IMR-90 (cell line): ENCODE measurements around the gene GRM6. TPM values are rescaled to one million over a fixed set of nuclear protein-coding genes. Genes with fewer than 3 reads are reported as not detected.

ENCODE experiments used
- ATAC-seq: fragments of 200-7000 bp; cut with Tn5 transposase; 2 replicates; pipeline ENCODE4 v1.9.1; 2020; ENCODE audit warnings: low read depth, mild to moderate bottlenecking, moderate library complexity
- BruUV-seq: library from RNA; stranded (reverse); fragments of 400-500 nt; replicated peaks from 2 replicates; lab custom pipeline; 2021; lab: Mats Ljungman, UMichigan
- CTCF ChIA-PET: fragments of 300-600 bp; formaldehyde crosslinking; extraction: SDS; loops from one replicate; lab custom pipeline; 2021; ENCODE audit warnings: antibody characterized with exemption; lab: Yijun Ruan, JAX
- POLR2A ChIA-PET: fragments of 300-600 bp; sonication (Branson Sonifier 250); formaldehyde crosslinking; loops from one replicate; lab custom pipeline; 2022; ENCODE audit warnings: antibody characterized with exemption; ENCODE audit not compliant: unreplicated experiment; lab: Charles Lee
- DNase-seq: peaks from one replicate; pipeline ENCODE4 v3.0.0; 2013
- H2AFZ ChIP-seq: replicated peaks from 2 replicates; pipeline ENCODE3; 2013; ENCODE audit warnings: low read length, mild to moderate bottlenecking; ENCODE audit not compliant: poor library complexity
- H2AK5ac ChIP-seq: 2 replicates; pipeline ENCODE4 v1.6.1; 2013; ENCODE audit warnings: low read depth, low read length, inconsistent platforms
- H2AK9ac ChIP-seq: replicated peaks from 2 replicates; pipeline ENCODE3; 2013; ENCODE audit warnings: mild to moderate bottlenecking, low read depth, low read length, moderate library complexity; ENCODE audit not compliant: poor library complexity
- H2BK120ac ChIP-seq: 2 replicates; pipeline ENCODE4 v1.6.1; 2013; ENCODE audit warnings: low read depth, low read length, inconsistent platforms
- H2BK15ac ChIP-seq: 3 replicates; pipeline ENCODE4 v1.6.1; 2013; ENCODE audit warnings: low read depth, low read length, inconsistent platforms
- H2BK20ac ChIP-seq: 2 replicates; pipeline ENCODE4 v1.6.1; 2013; ENCODE audit warnings: low read depth, mild to moderate bottlenecking, inconsistent platforms, low read length, moderate library complexity
- H2BK5ac ChIP-seq: 2 replicates; pipeline ENCODE4 v1.6.1; 2013; ENCODE audit warnings: mild to moderate bottlenecking, low read depth, low read length, inconsistent platforms; ENCODE audit not compliant: poor library complexity, severe bottlenecking
- H3K14ac ChIP-seq: replicated peaks from 2 replicates; pipeline ENCODE4 v1.6.1; 2013; ENCODE audit warnings: low read depth, low read length, inconsistent platforms
- H3K18ac ChIP-seq: 2 replicates; pipeline ENCODE4 v1.6.1; 2013; ENCODE audit warnings: low read depth, low read length, control low read depth
- H3K23ac ChIP-seq: 2 replicates; pipeline ENCODE4 v1.6.1; 2013; ENCODE audit warnings: low read depth, low read length, inconsistent platforms
- H3K27ac ChIP-seq: 2 replicates; pipeline ENCODE4 v1.5.1; 2013; ENCODE audit warnings: mild to moderate bottlenecking, control low read depth, low read length; ENCODE audit not compliant: insufficient read depth
- H3K27me3 ChIP-seq: 2 replicates; pipeline ENCODE4 v1.6.1; 2013; ENCODE audit warnings: low read length; ENCODE audit not compliant: control insufficient read depth, insufficient read depth
- H3K36me3 ChIP-seq: 2 replicates; pipeline ENCODE4 v1.6.1; 2013; ENCODE audit warnings: low read length, mixed read lengths; ENCODE audit not compliant: control insufficient read depth, insufficient read depth
- H3K4ac ChIP-seq: 2 replicates; pipeline ENCODE4 v1.6.1; 2013; ENCODE audit warnings: low read depth, low read length, inconsistent platforms
- H3K4me1 ChIP-seq: 2 replicates; pipeline ENCODE4 v1.6.1; 2013; ENCODE audit warnings: low read length, mixed read lengths; ENCODE audit not compliant: control insufficient read depth, insufficient read depth
- H3K4me2 ChIP-seq: 2 replicates; pipeline ENCODE4 v1.6.1; 2013; ENCODE audit warnings: low read depth, mild to moderate bottlenecking, control low read depth, low read length, moderate library complexity
- H3K4me3 ChIP-seq: 2 replicates; pipeline ENCODE4 v1.5.1; 2013; ENCODE audit warnings: low read depth, mild to moderate bottlenecking, control low read depth, low read length, moderate library complexity; ENCODE audit not compliant: insufficient read depth
- H3K56ac ChIP-seq: 2 replicates; pipeline ENCODE4 v1.6.1; 2013; ENCODE audit warnings: low read length, inconsistent platforms; ENCODE audit not compliant: insufficient read depth; ENCODE audit errors: extremely low read depth
- H3K79me1 ChIP-seq, 2 experiments: 2 replicates each; pipeline ENCODE4 v1.6.1; 2013; ENCODE audit warnings: low read length in 2 of 2, inconsistent platforms in 1 of 2, low read depth in 1 of 2
- H3K9ac ChIP-seq: 2 replicates; pipeline ENCODE4 v1.6.1; 2013; ENCODE audit warnings: low read depth, low read length, control low read depth
- H3K9me1 ChIP-seq: 2 replicates; pipeline ENCODE4 v1.6.1; 2013; ENCODE audit warnings: low read length, inconsistent platforms; ENCODE audit not compliant: insufficient read depth
- H3K9me3 ChIP-seq: 2 replicates; pipeline ENCODE4 v1.6.1; 2013; ENCODE audit warnings: low read length; ENCODE audit not compliant: control insufficient read depth, insufficient read depth
- H4K20me1 ChIP-seq: 2 replicates; pipeline ENCODE4 v1.6.1; 2013; ENCODE audit warnings: low read length, inconsistent platforms; ENCODE audit not compliant: insufficient read depth
- H4K5ac ChIP-seq: 2 replicates; pipeline ENCODE4 v1.6.1; 2013; ENCODE audit warnings: mild to moderate bottlenecking, low read depth, low read length, control low read depth
- H4K8ac ChIP-seq, 2 experiments: 2 replicates each; pipeline ENCODE4 v1.6.1; 2013; ENCODE audit warnings: low read depth in 2 of 2, low read length in 2 of 2, control low read depth in 1 of 2, inconsistent platforms in 1 of 2
- H4K91ac ChIP-seq: 2 replicates; pipeline ENCODE4 v1.6.1; 2013; ENCODE audit warnings: low read depth, low read length, inconsistent platforms; ENCODE audit not compliant: insufficient read depth
- MAFK ChIP-seq: IDR thresholded peaks from 2 replicates; pipeline ENCODE4 v1.6.1; 2012; ENCODE audit warnings: low read depth, low read length, improper control_type of control experiment
- MAZ ChIP-seq: IDR thresholded peaks from 2 replicates; pipeline ENCODE4 v1.6.1; 2012; ENCODE audit warnings: low read depth, mild to moderate bottlenecking, low read length, improper control_type of control experiment, moderate library complexity, borderline replicate concordance
- NFE2L2 ChIP-seq: fragments of 150-350 bp; IDR thresholded peaks from 2 replicates; pipeline ENCODE4 v1.6.1; 2016; ENCODE audit warnings: low read depth, mild to moderate bottlenecking, low read length
- POLR2A ChIP-seq: IDR thresholded peaks from 2 replicates; pipeline ENCODE4 v1.6.1; 2012; ENCODE audit warnings: mild to moderate bottlenecking, low read depth, low read length
- RAD21 ChIP-seq: IDR thresholded peaks from 2 replicates; pipeline ENCODE4 v1.6.1; 2012; ENCODE audit warnings: low read length, improper control_type of control experiment
- SMC3 ChIP-seq: fragments of 150-350 bp; IDR thresholded peaks from 2 replicates; pipeline ENCODE4 v1.6.1; 2016; ENCODE audit warnings: low read depth, mild to moderate bottlenecking, antibody characterized with exemption, low read length, moderate library complexity
- WGBS, 2 experiments: methylation state at CpG; one replicate each; pipeline versions ENCODE4 v1.1.5 to v1.1.7; 2013; ENCODE audit warnings: missing lambda C conversion rate in 2 of 2; ENCODE audit not compliant: insufficient read length in 1 of 2; ENCODE audit errors: extremely low coverage in 2 of 2; 5-methylcytosine and 5-hydroxymethylcytosine counted together
- dilution Hi-C: fragments of 300-500 bp; cut with HindIII; formaldehyde crosslinking; loops from one replicate; pipeline ENCODE4 v1.14.3; 2018; ENCODE audit warnings: low sequenced_read_pairs; ENCODE audit not compliant: unreplicated experiment
- in situ Hi-C: fragments of 300-500 bp; cut with MboI; formaldehyde crosslinking; loops from 3 replicates; pipeline ENCODE4 v1.14.3; 2019; ENCODE audit warnings: low sequenced_read_pairs, inconsistent platforms, mixed read lengths
- intact Hi-C: fragments of 100-400 bp; cut with micrococcal nuclease; formaldehyde crosslinking; loops from 2 replicates; pipeline ENCODE4 v1.10.0; 2022
- polyA plus RNA-seq, 3 experiments: library from polyadenylated mRNA; depleted of rRNA; stranded (reverse); fragments of >200 nt; gene quantifications; 2 replicates each; pipeline ENCODE4 v1.2.3, GENCODE V29; 2012; ENCODE audit warnings: low replicate concordance in 1 of 3
- total RNA-seq: library from RNA; depleted of rRNA; stranded (reverse); fragments of >200 nt; gene quantifications from 2 replicates; pipeline ENCODE4 v1.2.3, GENCODE V29; 2012
- TF ChIP-seq, protein P1 (sequence below): fragments of 150-350 bp; IDR thresholded peaks from 2 replicates; pipeline ENCODE4 v1.6.1; 2016; ENCODE audit warnings: low read depth, mild to moderate bottlenecking, low read length, moderate library complexity, borderline replicate concordance

GRM6 gene
- total and polyA plus RNA-seq, 2 of the 4 experiments (the other 2 are of a cell fraction) = not detected

DNA sequence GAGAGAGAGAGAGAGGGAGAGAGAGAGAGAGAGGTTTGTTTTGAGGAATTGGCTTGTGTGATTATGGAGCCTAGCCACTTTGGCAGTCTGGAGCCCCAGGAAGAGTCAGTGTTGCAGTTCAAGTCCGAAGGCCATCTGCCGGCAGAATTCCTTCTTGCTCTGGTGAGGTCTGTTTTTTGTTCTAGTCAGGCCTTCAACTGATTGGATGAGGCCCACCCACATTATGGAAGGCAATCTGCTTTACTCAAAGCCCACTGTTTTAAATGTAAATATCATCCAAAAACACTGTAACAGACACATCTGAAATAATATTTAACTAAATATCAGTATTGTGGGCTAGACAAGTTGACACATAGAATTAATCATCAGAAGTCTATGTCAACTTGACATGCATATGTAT, 11.4 kb upstream of the GRM6 start:
- dilution Hi-C loops = no loop called here
- POLR2A ChIA-PET = no interaction called here

More for the DNA sequence above, 11.4 kb upstream of the GRM6 start:
- H3K79me1 ChIP-seq = no peaks in the 10 kb centered on the region
- H4K8ac ChIP-seq = no peak overlapping the region
- intact Hi-C loops (no loop called here), in situ Hi-C loops (no loop called here)
- H3K18ac ChIP-seq = no peak overlapping the region
- no peak overlapping the region for H2BK120ac ChIP-seq
- H4K5ac ChIP-seq = no peak overlapping the region
- ATAC-seq = no peak
- H2BK5ac ChIP-seq = no peak overlapping the region
- no peak overlapping the region for H3K23ac ChIP-seq
- H2AFZ ChIP-seq = no peak overlapping the region
- no peak overlapping the region for H3K4ac ChIP-seq
- H3K27me3 ChIP-seq = no peaks in the 10 kb centered on the region
- no peaks in the 10 kb centered on the region for H3K4me1 ChIP-seq
- no TSS peak for BruUV-seq
- H4K20me1 ChIP-seq = no peaks in the 10 kb centered on the region
- H3K9me1 ChIP-seq = no peaks in the 10 kb centered on the region
- H2AK5ac ChIP-seq = no peak overlapping the region
- H4K91ac ChIP-seq = no peak overlapping the region
- H3K4me3 ChIP-seq = no peak overlapping the region
- no peak overlapping the region for H2BK20ac ChIP-seq
- no peak for TF ChIP-seq POLR2A
- TF ChIP-seq RAD21 = no peak
- TF ChIP-seq SMC3 = no peak
- TF ChIP-seq, protein P1, sequence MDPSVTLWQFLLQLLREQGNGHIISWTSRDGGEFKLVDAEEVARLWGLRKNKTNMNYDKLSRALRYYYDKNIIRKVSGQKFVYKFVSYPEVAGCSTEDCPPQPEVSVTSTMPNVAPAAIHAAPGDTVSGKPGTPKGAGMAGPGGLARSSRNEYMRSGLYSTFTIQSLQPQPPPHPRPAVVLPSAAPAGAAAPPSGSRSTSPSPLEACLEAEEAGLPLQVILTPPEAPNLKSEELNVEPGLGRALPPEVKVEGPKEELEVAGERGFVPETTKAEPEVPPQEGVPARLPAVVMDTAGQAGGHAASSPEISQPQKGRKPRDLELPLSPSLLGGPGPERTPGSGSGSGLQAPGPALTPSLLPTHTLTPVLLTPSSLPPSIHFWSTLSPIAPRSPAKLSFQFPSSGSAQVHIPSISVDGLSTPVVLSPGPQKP = no peak
- no peak for TF ChIP-seq MAZ
- no peak for TF ChIP-seq MAFK
- TF ChIP-seq NFE2L2 = no peak
- no peak overlapping the region for H3K9ac ChIP-seq
- CTCF ChIA-PET = no interaction called here
- H3K56ac ChIP-seq = no peak overlapping the region
- no peak for DNase-seq
- no peak overlapping the region for H3K4me2 ChIP-seq
- no peak overlapping the region for H2BK15ac ChIP-seq
- no peak overlapping the region for H2AK9ac ChIP-seq
- H3K27ac ChIP-seq = no peak overlapping the region
- H3K36me3 ChIP-seq = no peaks in the 10 kb centered on the region
- H3K9me3 ChIP-seq = peaks cover 2% of the 10 kb centered on the region
- no CpG with 5 or more reads among the region's 2 CpGs for WGBS, 2 experiments
- no peak overlapping the region for H3K14ac ChIP-seq
